ENCODE results near the gene IL1R2.

Gene IL1R2

GRCh38 chr2:102044235-102044896, 52.6 kb downstream of the IL1R2 start:
- no peak for DNase-seq

GRCh38 chr2:102044967-102045489, 53.3 kb downstream of the IL1R2 start:
- no peak for DNase-seq

- no peak for DNase-seq
Observed at GRCh38 chr2:102045697-102046096, 53.9 kb downstream of the IL1R2 start.

- DNase-seq = no peak
Observed at GRCh38 chr2:102046135-102046986, 54.6 kb downstream of the IL1R2 start.

- DNase-seq = no peak
Observed at GRCh38 chr2:102048465-102048864, 56.7 kb downstream of the IL1R2 start.

- no peak for DNase-seq
Observed at GRCh38 chr2:102049756-102050443, 58.1 kb downstream of the IL1R2 start.

- DNase-seq = no peak
Observed at GRCh38 chr2:102050854-102051391, 59.2 kb downstream of the IL1R2 start.

- DNase-seq = no peak
Observed at GRCh38 chr2:102051692-102052277, 60.0 kb downstream of the IL1R2 start.

GRCh38 chr2:102052365-102052764, 60.6 kb downstream of the IL1R2 start:
- no peak for DNase-seq

- DNase-seq = no peak
Observed at GRCh38 chr2:102053096-102053495, 61.3 kb downstream of the IL1R2 start.

GRCh38 chr2:102055346-102055990, 63.7 kb downstream of the IL1R2 start:
- DNase-seq = no peak

GRCh38 chr2:102056079-102056581, 64.4 kb downstream of the IL1R2 start:
- DNase-seq = no peak

- DNase-seq = no peak
Observed at GRCh38 chr2:102057502-102058292, 65.9 kb downstream of the IL1R2 start.

GRCh38 chr2:102058293-102058833, 66.6 kb downstream of the IL1R2 start:
- no peak for DNase-seq

GRCh38 chr2:102059151-102059550, 67.4 kb downstream of the IL1R2 start:
- no peak for DNase-seq

- no peak for DNase-seq
Observed at GRCh38 chr2:102060047-102060446, 68.3 kb downstream of the IL1R2 start.

GRCh38 chr2:102060792-102061191, 69.0 kb downstream of the IL1R2 start:
- no peak for DNase-seq

- no peak for DNase-seq
Observed at GRCh38 chr2:102061286-102061699, 69.5 kb downstream of the IL1R2 start.

GRCh38 chr2:102061962-102062795, 70.4 kb downstream of the IL1R2 start:
- no peak for DNase-seq

- no peak for DNase-seq
Observed at GRCh38 chr2:102062802-102063201, 71.0 kb downstream of the IL1R2 start.
